Neutrophil (primary cell): ENCODE data around the gene CKMT2.

Experiments
- H3K27ac ChIP-seq: fragments of 200-600 bp; sonication (generic); 2 replicates; pipeline ENCODE4 v1.5.1; 2016; ENCODE audit warnings: mild to moderate bottlenecking, moderate library complexity
- H3K27me3 ChIP-seq: fragments of 200-600 bp; sonication (generic); 2 replicates; pipeline ENCODE4 v1.6.0; 2016; ENCODE audit warnings: mild to moderate bottlenecking
- H3K36me3 ChIP-seq: fragments of 200-600 bp; sonication (generic); 2 replicates; pipeline ENCODE4 v1.5.1; 2017
- H3K4me1 ChIP-seq, 2 experiments: fragments of 200-600 bp in 1 of 2; sonication (generic) in 1 of 2; 1 replicate in 1 of 2; 2 replicates in 1 of 2; pipeline versions ENCODE4 v1.5.1 to v1.6.1; 2013 to 2016; ENCODE audit warnings: low read depth in 1 of 2, low read length in 1 of 2, mild to moderate bottlenecking in 1 of 2, moderate library complexity in 1 of 2; ENCODE audit not compliant: control insufficient read depth in 1 of 2, insufficient read depth in 1 of 2
- H3K4me3 ChIP-seq, 2 experiments: fragments of 200-600 bp in 1 of 2; sonication (generic) in 1 of 2; 1 replicate in 1 of 2; 2 replicates in 1 of 2; pipeline ENCODE4 v1.5.1; 2013 to 2016; ENCODE audit warnings: low read depth in 1 of 2, low read length in 1 of 2, mild to moderate bottlenecking in 1 of 2, moderate library complexity in 1 of 2
- H3K9me3 ChIP-seq: fragments of 200-600 bp; sonication (generic); 2 replicates; pipeline ENCODE4 v1.5.1; 2016
- CTCF ChIP-seq: fragments of 200-600 bp; sonication (generic); IDR thresholded peaks from 2 replicates; pipeline ENCODE4 v1.5.1; 2016; ENCODE audit warnings: antibody characterized with exemption

CKMT2 gene

GRCh38 chr5:81314581-81314980 lies 81.5 kb downstream of the CKMT2 start:
- TF ChIP-seq CTCF = no peak
- Histone ChIP-seq H3K4me1 (no peaks in the 10 kb centered on the region), H3K27me3 (no peaks in the 10 kb centered on the region), H3K27ac (no peak overlapping the region), H3K36me3 (peaks cover 48% of the 10 kb centered on the region), H3K9me3 (no peaks in the 10 kb centered on the region), H3K4me3 (no peak overlapping the region)

DNA sequence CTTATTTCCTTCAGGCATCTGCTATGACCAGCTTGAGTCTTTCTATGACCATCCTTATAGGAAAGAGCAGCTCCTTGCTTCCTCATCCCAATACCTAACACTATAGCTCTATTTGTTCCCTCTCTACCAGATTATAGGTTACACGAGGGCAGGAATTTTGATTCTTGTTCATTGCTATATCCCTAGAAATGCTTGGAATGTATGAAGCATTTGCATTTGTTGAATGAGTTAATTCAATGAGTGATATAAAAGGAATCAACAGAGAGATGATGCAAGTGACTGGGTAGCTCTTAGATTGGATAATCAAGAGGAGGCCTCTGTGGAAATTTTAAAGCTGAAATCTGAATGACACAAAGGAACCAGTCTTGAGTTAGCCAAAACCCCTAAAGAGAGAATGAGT lies 82.2 kb downstream of the CKMT2 start:
- Histone ChIP-seq H3K36me3 (peaks cover 45% of the 10 kb centered on the region), H3K27me3 (no peaks in the 10 kb centered on the region), H3K4me3 (no peak overlapping the region), H3K9me3 (no peaks in the 10 kb centered on the region), H3K4me1 (no peaks in the 10 kb centered on the region), H3K27ac (no peak overlapping the region)
- no peak for TF ChIP-seq CTCF

DNA sequence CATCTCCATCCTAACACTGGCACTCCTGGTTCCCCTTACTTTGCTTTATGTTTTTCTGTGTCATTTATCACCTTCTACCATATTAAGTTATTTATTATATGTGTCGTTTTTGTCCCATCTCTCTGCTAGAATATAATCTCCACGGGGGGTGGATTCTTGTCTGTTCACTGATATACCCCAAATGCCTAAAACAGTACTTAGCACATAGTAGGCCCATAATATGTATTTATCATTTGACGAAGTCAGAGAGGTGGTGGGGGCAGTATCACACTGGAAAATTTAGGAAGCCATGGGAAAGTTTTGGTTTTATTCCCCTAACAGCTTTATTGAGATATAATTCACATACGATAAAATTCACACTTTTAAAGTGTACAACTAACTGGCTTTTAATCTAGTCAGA lies 82.7 kb downstream of the CKMT2 start:
- TF ChIP-seq CTCF = no peak
- Histone ChIP-seq H3K27ac (no peak overlapping the region), H3K4me3 (no peak overlapping the region)

More for the DNA sequence above, 82.7 kb downstream of the CKMT2 start:
- Histone ChIP-seq H3K27me3 (no peaks in the 10 kb centered on the region), H3K9me3 (no peaks in the 10 kb centered on the region), H3K4me1 (no peaks in the 10 kb centered on the region), H3K36me3 (peaks cover 40% of the 10 kb centered on the region)
